ENCODE measurements around the gene CTIF. TPM values are rescaled to one million over a fixed set of nuclear protein-coding genes. Genes with fewer than 3 reads are reported as not detected.

The CTIF gene
- total and polyA plus RNA-seq, 12 donors: 20.5 to 159 (median 57.0) TPM

GRCh38 chr18:48817021-48817461, 278.2 kb downstream of the CTIF start:
- Histone ChIP-seq H3K36me3 (replicated peaks in 1 of 2) (peaks cover 0 to 21% of the 10 kb centered on the region in 2 donors), H3K27ac (no peak overlapping the region), H3K9me3 (replicated peaks in 1 of 3) (no peaks in the 10 kb centered on the region), H3K27me3 (no peaks in the 10 kb centered on the region), H3K4me3 (no peak overlapping the region), H3K4me1 (replicated peaks in 1 of 2) (peaks cover 0 to 8% of the 10 kb centered on the region in 2 donors)
- intact Hi-C loops (cut with DNase I): no loop called here
- TF ChIP-seq POLR2A (IDR thresholded peaks at IDR 0.05): no peak
- no peak for TF ChIP-seq CTCF (IDR thresholded peaks at IDR 0.05)
- WGBS, 4 donors: 92 to 95% (median 94%) methylated on average over 9 to 17 of the region's 17 CpGs; no CpG with 5 or more reads in 1 of the 4 donors
- DNase-seq: peak in 4 of 7 donors; percentile 5 to 44 (median 8)

GRCh38 chr18:48818329-48819254, 279.8 kb downstream of the CTIF start:
- H3K4me3 ChIP-seq: no peak overlapping the region
- peak in 5 of 7 donors; percentile 1 to 29 (median 9) for DNase-seq
- H3K27ac ChIP-seq: no peak overlapping the region
- no peaks in the 10 kb centered on the region for H3K27me3 ChIP-seq
- no peak for TF ChIP-seq CTCF (IDR thresholded peaks at IDR 0.05)
- TF ChIP-seq POLR2A (IDR thresholded peaks at IDR 0.05): no peak
- H3K36me3 ChIP-seq (replicated peaks in 1 of 2): peaks cover 0 to 21% of the 10 kb centered on the region in 2 donors
- peaks cover 0 to 8% of the 10 kb centered on the region in 2 donors for H3K4me1 ChIP-seq (replicated peaks in 1 of 2)
- H3K9me3 ChIP-seq (replicated peaks in 1 of 3): no peaks in the 10 kb centered on the region
- 85 to 93% (median 92%) methylated on average over 18 of the region's 18 CpGs for WGBS, 4 donors
- intact Hi-C loops (cut with DNase I): no loop called here

- peaks cover 0 to 21% of the 10 kb centered on the region in 2 donors for H3K36me3 ChIP-seq (replicated peaks in 1 of 2)
- H3K27me3 ChIP-seq: no peaks in the 10 kb centered on the region
- H3K4me1 ChIP-seq (replicated peaks in 1 of 2): peaks cover 0 to 1% of the 10 kb centered on the region in 2 donors
- peak in 4 of 7 donors; percentile 4 to 52 (median 14) for DNase-seq
- no peak overlapping the region for H3K4me3 ChIP-seq
- no peak overlapping the region for H3K27ac ChIP-seq
- intact Hi-C loops (cut with DNase I): no loop called here
- no peak for TF ChIP-seq POLR2A (IDR thresholded peaks at IDR 0.05)
- no peak for TF ChIP-seq CTCF (IDR thresholded peaks at IDR 0.05)
- WGBS, 4 donors: 94 to 96% (median 95%) methylated on average over 14 to 15 of the region's 15 CpGs
- H3K9me3 ChIP-seq (replicated peaks in 1 of 3): no peaks in the 10 kb centered on the region
Measured at GRCh38 chr18:48819276-48819675, 280.4 kb downstream of the CTIF start.

GRCh38 chr18:48819781-48820482, 281.1 kb downstream of the CTIF start:
- TF ChIP-seq POLR2A (IDR thresholded peaks at IDR 0.05) (no peak), CTCF (IDR thresholded peaks at IDR 0.05) (no peak)
- peaks cover 0 to 21% of the 10 kb centered on the region in 2 donors for H3K36me3 ChIP-seq (replicated peaks in 1 of 2)
- DNase-seq: peak in 5 of 7 donors; percentile 2 to 48 (median 13)
- intact Hi-C loops (cut with DNase I): no loop called here
- H3K4me3 ChIP-seq: no peak overlapping the region
- no peaks in the 10 kb centered on the region for H3K4me1 ChIP-seq (replicated peaks in 1 of 2)
- no peaks in the 10 kb centered on the region for H3K9me3 ChIP-seq (replicated peaks in 1 of 3)
- no peak overlapping the region for H3K27ac ChIP-seq
- H3K27me3 ChIP-seq: no peaks in the 10 kb centered on the region
- 84 to 93% (median 92%) methylated on average over 8 to 11 of the region's 11 CpGs for WGBS, 4 donors
